Coronary artery (tissue), 2 donors: ENCODE results near the gene OBSCN.
A peak's percentile ranks its signal among the peaks of the same experiment; 100 is the strongest.

Source experiments
- DNase-seq: peaks from one replicate; pipeline ENCODE4 v3.0.0-alpha.2; 2017; ENCODE audit warnings: low spot score
- H3K27ac ChIP-seq, 2 donors: fragments of 200-600 bp; sonication (generic); one replicate each; pipeline ENCODE4 v1.5.1; 2016 to 2019
- H3K4me3 ChIP-seq: fragments of 200-600 bp; sonication (generic); 2 replicates; pipeline ENCODE4 v1.5.1; 2016; ENCODE audit warnings: mild to moderate bottlenecking, moderate library complexity
- TF ChIP-seq, protein P1 (sequence below): fragments of 200-600 bp; sonication (generic); IDR thresholded peaks from one replicate; pipeline ENCODE4 v1.5.1; 2019; ENCODE audit warnings: antibody characterized with exemption

The OBSCN gene

DNA sequence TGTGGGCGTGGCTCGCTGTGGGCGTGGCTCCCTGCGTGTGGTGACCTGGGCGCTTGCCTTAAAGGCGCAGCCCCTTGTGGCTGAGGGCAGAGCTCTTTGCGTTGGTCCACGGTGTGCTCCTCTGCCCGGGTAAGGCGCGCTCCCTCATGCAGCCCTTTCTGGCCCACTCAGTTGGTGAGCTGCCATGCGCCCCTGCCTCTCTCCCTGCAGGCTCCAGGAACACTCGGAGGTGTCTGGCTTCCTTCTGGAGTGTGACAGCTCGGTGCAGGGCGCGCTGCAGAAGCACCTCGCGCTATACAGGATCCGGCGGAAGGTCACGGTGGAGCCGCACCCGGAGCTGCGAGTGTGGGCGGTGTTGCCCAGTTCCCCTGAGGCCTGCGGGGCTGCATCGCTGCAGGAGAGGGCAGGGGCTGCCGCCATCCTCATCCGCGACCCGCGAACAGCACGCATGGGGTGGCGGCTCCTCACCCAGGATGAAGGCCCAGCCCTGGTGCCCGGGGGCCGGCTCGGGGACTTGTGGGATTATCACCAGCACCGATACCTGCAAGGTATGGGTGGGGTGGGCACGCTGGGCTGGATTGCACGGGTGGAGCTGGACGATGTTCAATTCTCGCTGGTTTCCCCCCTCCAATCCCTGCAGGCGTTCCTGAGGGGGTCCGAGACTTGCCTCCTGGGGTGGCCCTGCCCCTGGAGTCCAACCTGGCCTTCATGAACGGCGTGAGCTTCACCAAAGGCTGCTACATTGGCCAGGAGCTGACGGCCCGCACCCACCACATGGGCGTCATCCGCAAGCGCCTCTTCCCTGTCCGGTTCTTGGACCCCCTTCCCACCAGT lies 33.1 kb upstream of the OBSCN start:
- H3K4me3 ChIP-seq = no peak overlapping the region
- no peak overlapping the region for H3K27ac ChIP-seq
- peak; percentile 73 for DNase-seq
- TF ChIP-seq, protein P1, sequence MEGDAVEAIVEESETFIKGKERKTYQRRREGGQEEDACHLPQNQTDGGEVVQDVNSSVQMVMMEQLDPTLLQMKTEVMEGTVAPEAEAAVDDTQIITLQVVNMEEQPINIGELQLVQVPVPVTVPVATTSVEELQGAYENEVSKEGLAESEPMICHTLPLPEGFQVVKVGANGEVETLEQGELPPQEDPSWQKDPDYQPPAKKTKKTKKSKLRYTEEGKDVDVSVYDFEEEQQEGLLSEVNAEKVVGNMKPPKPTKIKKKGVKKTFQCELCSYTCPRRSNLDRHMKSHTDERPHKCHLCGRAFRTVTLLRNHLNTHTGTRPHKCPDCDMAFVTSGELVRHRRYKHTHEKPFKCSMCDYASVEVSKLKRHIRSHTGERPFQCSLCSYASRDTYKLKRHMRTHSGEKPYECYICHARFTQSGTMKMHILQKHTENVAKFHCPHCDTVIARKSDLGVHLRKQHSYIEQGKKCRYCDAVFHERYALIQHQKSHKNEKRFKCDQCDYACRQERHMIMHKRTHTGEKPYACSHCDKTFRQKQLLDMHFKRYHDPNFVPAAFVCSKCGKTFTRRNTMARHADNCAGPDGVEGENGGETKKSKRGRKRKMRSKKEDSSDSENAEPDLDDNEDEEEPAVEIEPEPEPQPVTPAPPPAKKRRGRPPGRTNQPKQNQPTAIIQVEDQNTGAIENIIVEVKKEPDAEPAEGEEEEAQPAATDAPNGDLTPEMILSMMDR = no peak

- H3K4me3 ChIP-seq = no peak overlapping the region
- H3K27ac ChIP-seq = no peak overlapping the region
- DNase-seq = no peak
- TF ChIP-seq, protein P1 = no peak
Measured at GRCh38 chr1:228175316-228176023, 32.4 kb upstream of the OBSCN start.

- Histone ChIP-seq H3K4me3 (no peak overlapping the region), H3K27ac (no peak overlapping the region)
- no peak for DNase-seq
- TF ChIP-seq, protein P1 = no peak
Measured at GRCh38 chr1:228176024-228176395, 31.8 kb upstream of the OBSCN start.

GRCh38 chr1:228176461-228177182 lies 31.2 kb upstream of the OBSCN start:
- H3K4me3 ChIP-seq = no peak overlapping the region
- H3K27ac ChIP-seq = no peak overlapping the region
- no peak for DNase-seq
- TF ChIP-seq, protein P1 = no peak

DNA sequence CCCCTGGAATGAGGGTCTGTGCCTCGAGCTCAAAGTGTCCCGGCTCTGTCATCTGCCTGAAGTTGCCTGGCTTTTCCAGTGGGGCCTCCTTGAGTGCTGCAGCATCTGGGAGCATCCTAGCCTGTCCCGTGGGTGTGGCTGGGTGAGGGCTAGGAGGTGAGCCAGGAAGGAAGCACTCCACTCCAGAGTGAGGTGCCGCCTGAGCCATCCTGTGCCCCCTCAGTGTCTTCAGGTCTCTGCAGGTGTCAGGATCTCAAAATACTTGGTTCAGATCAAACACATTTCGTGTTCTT lies 30.7 kb upstream of the OBSCN start:
- TF ChIP-seq, protein P1 = no peak
- Histone ChIP-seq H3K27ac (no peak overlapping the region), H3K4me3 (no peak overlapping the region)
- no peak for DNase-seq

- no peak overlapping the region for H3K27ac ChIP-seq
- TF ChIP-seq, protein P1 = no peak
- H3K4me3 ChIP-seq = no peak overlapping the region
- no peak for DNase-seq
Measured at GRCh38 chr1:228177721-228178710, 29.8 kb upstream of the OBSCN start.
